Head of caudate nucleus (tissue), 42 donors: ENCODE data around the gene CCDC191.
A peak's percentile ranks its signal among the peaks of the same experiment; 100 is the strongest.

ENCODE experiments used
- DNase-seq, 42 donors: peaks; one replicate each; pipeline versions ENCODE4 v3.0.0 to v3.0.0-alpha.2; 2020 to 2021; ENCODE audit warnings: mixed read lengths in 7 of 42
- intact Hi-C: fragments of 100-400 bp; cut with DNase I; formaldehyde crosslinking; loops from one replicate; pipeline ENCODE4 v1.15.0; 2022

Gene CCDC191

GRCh38 chr3:114056130-114057010 is at the start of gene CCDC191, which contains the start of gene QTRT2:
Gene CCDC191 (minus strand): TSS chr3:114056526. CDS start chr3:114056466, 60 bp downstream.
Gene QTRT2 (plus strand): TSS chr3:114056737. CDS start chr3:114065258, 8,521 bp downstream.
- intact Hi-C loops, result loop anchor here (5.0 kb wide), 1 partner anchor 314 kb away; no protein-coding TSS in a partner anchor
- peak; percentile 98 to 100 (median 99) for DNase-seq

DNA sequence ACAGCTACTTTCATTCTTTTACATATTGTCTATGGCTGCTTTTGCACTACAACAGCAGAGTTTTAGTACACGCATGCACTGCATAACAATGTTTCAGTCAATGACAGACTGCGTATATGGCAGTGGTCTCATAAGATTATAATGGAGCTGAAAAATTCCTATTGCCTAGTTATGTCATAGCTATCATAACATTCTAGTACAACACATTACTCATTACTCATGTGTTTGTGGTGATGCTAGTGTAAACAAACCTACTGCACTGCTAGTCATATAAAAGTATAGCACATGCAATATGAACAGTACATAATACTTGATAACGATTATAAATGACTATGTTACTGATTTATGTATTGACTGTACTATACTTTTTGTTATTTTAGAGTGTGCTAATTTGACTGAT is 48.1 kb upstream of the CCDC191 start:
- intact Hi-C loops, result no loop called here
- no peak for DNase-seq

- intact Hi-C loops, result no loop called here
- no peak for DNase-seq
Measured at GRCh38 chr3:114103858-114104257, 47.5 kb upstream of the CCDC191 start.

DNA sequence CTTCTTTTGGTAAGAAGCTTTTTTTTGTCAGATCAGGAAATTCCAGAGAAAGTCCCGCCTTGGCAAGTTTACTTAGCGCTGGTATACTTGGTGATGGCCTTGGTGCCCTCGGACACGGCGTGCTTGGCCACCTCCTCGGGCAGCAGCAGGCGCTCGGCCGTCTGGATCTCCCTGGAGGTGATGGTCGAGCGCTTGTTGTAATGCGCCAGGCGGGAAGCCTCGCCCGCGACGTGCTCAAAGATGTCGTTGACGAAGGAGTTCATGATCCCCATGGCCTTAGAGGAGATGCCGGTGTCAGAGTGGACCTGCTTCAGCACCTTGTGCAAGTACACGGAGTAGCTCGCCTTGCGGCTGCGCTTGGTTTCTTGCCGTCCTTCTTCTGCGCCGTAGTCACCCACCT is 46.9 kb upstream of the CCDC191 start:
- intact Hi-C loops, result no loop called here

GRCh38 chr3:114101101-114101500 is 44.8 kb upstream of the CCDC191 start:
- DNase-seq, result no peak
- intact Hi-C loops, result no loop called here

More for the DNA sequence above, 46.9 kb upstream of the CCDC191 start:
- no peak for DNase-seq

DNA sequence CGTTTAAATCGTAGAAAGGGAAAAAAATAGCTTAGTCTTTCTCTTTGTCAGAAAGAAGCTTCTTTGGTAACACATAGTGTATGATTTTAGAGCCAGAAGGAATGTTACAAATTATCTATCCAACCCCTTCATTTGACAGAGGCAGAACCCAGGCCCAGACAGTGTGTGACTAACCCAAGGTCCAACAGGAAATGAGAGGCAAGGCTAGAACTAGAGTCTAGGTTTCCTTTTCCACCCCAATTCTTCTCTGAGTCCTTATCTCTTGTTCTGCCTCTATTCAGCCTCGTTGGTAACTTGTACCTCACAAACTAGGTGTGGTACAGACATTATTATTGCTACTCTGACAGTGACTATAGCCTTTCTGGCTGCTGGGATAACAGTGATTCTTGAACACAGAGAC is 39.5 kb upstream of the CCDC191 start:
- no peak for DNase-seq
- intact Hi-C loops, result no loop called here

DNA sequence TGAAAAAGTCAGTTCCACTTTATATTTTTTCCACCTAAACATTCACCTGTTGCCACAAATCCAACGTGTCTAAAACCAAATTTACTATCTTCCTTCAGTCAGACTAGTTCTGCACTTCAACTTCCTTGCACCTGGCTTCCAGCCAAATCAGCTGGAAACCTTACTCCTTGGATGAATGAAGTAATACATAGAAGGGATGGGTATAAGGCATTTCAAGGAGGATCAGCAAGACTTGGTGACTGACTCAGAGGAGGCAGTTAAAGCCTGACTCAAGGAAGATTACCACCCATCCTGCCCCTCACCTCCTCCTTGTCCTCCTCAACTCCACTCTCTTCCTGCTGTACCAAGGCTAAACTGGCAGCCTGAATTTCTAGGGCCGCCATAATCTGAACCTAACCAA is 37.3 kb upstream of the CCDC191 start:
- DNase-seq, result peak in 9 of 42 donors; percentile 3 to 50 (median 13)
- intact Hi-C loops, result no loop called here

DNA sequence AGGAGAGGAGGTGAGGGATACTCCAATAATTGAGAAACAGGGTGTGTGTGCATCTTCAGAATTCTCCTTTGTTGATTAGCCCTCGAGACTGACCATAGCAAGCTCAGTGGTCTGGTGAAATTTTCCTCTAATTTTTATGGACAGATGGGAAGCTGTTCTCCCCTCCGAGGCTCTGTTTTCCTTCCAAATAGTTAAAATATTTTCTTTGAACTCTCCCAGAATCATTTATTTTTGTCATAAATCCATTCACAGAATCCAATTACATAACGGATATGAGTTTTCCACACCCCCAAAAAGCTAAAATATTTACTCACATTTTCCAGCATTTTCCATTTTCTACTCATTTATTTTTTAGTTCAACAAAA is 36.7 kb upstream of the CCDC191 start:
- DNase-seq, result no peak
- intact Hi-C loops, result no loop called here

GRCh38 chr3:114092151-114093015 is 36.1 kb upstream of the CCDC191 start:
- peak in 1 of 42 donors; percentile 1 for DNase-seq
- intact Hi-C loops, result no loop called here

DNA sequence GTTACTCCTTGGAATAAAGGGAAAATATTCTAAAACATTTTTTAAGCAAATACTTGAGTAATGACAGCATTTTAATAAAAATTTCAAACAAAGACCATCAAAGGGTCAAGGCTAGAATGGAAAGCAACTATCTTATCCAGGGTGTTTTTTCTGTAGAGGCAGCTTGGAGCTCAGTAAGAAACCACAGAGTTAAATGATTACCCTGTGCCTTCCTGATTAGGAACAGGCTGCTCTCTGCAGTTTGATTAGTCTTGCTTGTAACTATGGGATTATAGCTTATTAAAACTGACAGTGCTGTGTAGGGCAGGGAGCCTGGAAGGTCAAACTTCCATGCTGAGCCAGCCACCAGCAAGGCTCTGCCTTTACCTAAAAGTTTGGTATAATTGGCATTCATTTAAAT is 33.3 kb upstream of the CCDC191 start:
- no peak for DNase-seq
- intact Hi-C loops, result no loop called here

GRCh38 chr3:114086356-114086755 is 30.0 kb upstream of the CCDC191 start:
- intact Hi-C loops, result no loop called here
- no peak for DNase-seq

- DNase-seq, result no peak
- intact Hi-C loops, result no loop called here
Measured at GRCh38 chr3:114083112-114083511, 26.8 kb upstream of the CCDC191 start.

DNA sequence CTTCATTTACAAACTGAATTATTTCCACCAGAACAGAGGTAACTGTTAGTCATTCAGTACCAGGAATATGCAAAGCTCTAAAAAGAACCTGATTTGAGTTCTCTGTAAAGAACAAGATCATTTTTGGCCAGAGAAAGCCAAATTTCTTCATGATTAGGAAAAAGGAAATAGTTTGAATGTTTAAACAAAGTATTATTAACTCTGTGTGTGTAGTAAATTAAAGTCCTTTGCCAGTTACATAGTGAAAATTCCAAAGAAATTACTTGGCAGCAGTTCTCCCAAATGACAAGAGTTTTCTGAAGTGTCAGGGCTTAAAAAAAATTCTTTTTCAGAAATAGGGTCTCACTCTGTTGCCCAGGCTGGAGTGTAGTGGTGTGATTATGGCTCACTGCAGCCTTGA is 24.7 kb upstream of the CCDC191 start:
- no peak for DNase-seq
- intact Hi-C loops, result no loop called here

- no peak for DNase-seq
- intact Hi-C loops, result no loop called here
Measured at GRCh38 chr3:114080201-114080600, 23.9 kb upstream of the CCDC191 start.

GRCh38 chr3:114079761-114080160 is 23.4 kb upstream of the CCDC191 start:
- DNase-seq, result no peak
- intact Hi-C loops, result no loop called here

GRCh38 chr3:114078126-114078525 is 21.8 kb upstream of the CCDC191 start:
- DNase-seq, result no peak
- intact Hi-C loops, result no loop called here

GRCh38 chr3:114076711-114077110 is 20.4 kb upstream of the CCDC191 start:
- DNase-seq, result no peak

DNA sequence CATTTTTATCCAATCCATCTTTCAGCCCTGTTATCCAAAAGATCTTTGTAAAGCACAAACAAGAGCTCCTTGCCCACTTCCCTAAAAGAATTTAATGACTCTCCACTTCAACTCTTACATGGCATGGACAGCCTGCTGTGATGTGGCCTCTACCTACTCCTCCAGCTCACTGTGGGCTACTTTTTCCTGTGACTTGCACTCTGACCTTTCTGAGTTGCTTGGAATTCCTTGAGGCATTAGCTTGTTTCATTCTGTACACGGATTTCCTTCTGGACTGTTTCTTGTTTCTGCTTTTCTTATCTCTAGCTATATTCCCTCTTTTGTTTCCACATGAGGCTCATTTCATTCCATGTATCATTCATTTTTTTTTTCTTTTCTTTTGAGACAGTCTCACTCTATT is 15.5 kb upstream of the CCDC191 start:
- no peak for DNase-seq
- intact Hi-C loops, result no loop called here

More at GRCh38 chr3:114076711-114077110, 20.4 kb upstream of the CCDC191 start:
- intact Hi-C loops, result no loop called here

- no peak for DNase-seq
- intact Hi-C loops, result no loop called here
Measured at GRCh38 chr3:114068336-114068735, 12.0 kb upstream of the CCDC191 start.

- intact Hi-C loops, result no loop called here
- no peak for DNase-seq
Measured at GRCh38 chr3:114067804-114068203, 11.5 kb upstream of the CCDC191 start.
